SU-DHL-6 (cell line): Measurements from ENCODE around the gene CADPS.

Experiments used
- H2AFZ ChIP-seq: fragments of 200-600 bp; sonication (generic); 2 replicates; pipeline ENCODE4 v1.6.1; 2014; ENCODE audit warnings: low read depth, mild to moderate bottlenecking, moderate library complexity, mixed read lengths, antibody characterized with exemption, low read length; ENCODE audit not compliant: severe bottlenecking
- H3F3A ChIP-seq: fragments of 200-600 bp; shearing (Covaris generic); 2 replicates; pipeline ENCODE4 v1.6.0; 2016; ENCODE audit warnings: antibody characterized with exemption, mild to moderate bottlenecking; ENCODE audit not compliant: insufficient read depth
- H3K27ac ChIP-seq: fragments of 200-600 bp; sonication (generic); 2 replicates; pipeline ENCODE4 v1.5.1; 2016; ENCODE audit warnings: low read depth, mild to moderate bottlenecking, low read length, moderate library complexity, mixed read lengths
- H3K27me3 ChIP-seq: fragments of 200-600 bp; sonication (generic), shearing (Covaris generic); 2 replicates; pipeline ENCODE4 v1.6.0; 2014; ENCODE audit warnings: mild to moderate bottlenecking, low read length
- H3K36me3 ChIP-seq: fragments of 200-600 bp; sonication (generic); 2 replicates; pipeline ENCODE4 v1.6.1; 2014; ENCODE audit warnings: mild to moderate bottlenecking, low read length, mixed read lengths
- H3K4me2 ChIP-seq: fragments of 300-600, 200-600 bp; shearing (Covaris generic), sonication (generic); 2 replicates; pipeline ENCODE4 v1.6.0; 2014; ENCODE audit warnings: low read length, low read depth, mild to moderate bottlenecking; ENCODE audit not compliant: poor library complexity, severe bottlenecking
- H3K4me3 ChIP-seq: fragments of 200-600 bp; sonication (generic); 2 replicates; pipeline ENCODE4 v1.5.1; 2014; ENCODE audit warnings: antibody characterized with exemption, low read length, mild to moderate bottlenecking, mixed read lengths; ENCODE audit not compliant: insufficient read depth, poor library complexity, severe bottlenecking
- H3K79me2 ChIP-seq: fragments of 200-600 bp; sonication (generic); 2 replicates; pipeline ENCODE4 v1.6.1; 2014; ENCODE audit warnings: mild to moderate bottlenecking, low read length, moderate library complexity; ENCODE audit not compliant: insufficient read depth
- H3K9ac ChIP-seq: fragments of 200-600 bp; sonication (generic); 2 replicates; pipeline ENCODE4 v1.7.0; 2014; ENCODE audit warnings: mild to moderate bottlenecking, low read length
- H3K9me2 ChIP-seq: fragments of 200-600 bp; sonication (generic); replicated peaks from 2 replicates; pipeline ENCODE4 v1.6.1; 2014; ENCODE audit warnings: low read length; ENCODE audit not compliant: insufficient read depth
- H3K9me3 ChIP-seq: fragments of 200-600 bp; sonication (generic); 2 replicates; pipeline ENCODE4 v1.6.1; 2014; ENCODE audit warnings: low read length, mixed read lengths; ENCODE audit not compliant: insufficient read depth
- H4K20me1 ChIP-seq: fragments of 200-600 bp; sonication (generic); 2 replicates; pipeline ENCODE4 v1.6.1; 2014; ENCODE audit warnings: low read depth, mild to moderate bottlenecking, antibody characterized with exemption, low read length, moderate library complexity, mixed read lengths
- EZH2phosphoT487 ChIP-seq: fragments of 200-600 bp; sonication (generic), shearing (Covaris generic); conservative IDR thresholded peaks from 2 replicates; pipeline ENCODE4 v1.6.1; 2018; ENCODE audit warnings: mild to moderate bottlenecking, antibody characterized with exemption, low read length, moderate library complexity, mixed read lengths
- TF ChIP-seq, protein P1 (sequence below): fragments of 200-600 bp; sonication (generic); IDR thresholded peaks from one replicate; pipeline ENCODE4 v1.5.1; 2017; ENCODE audit warnings: antibody characterized with exemption, mild to moderate bottlenecking, low read length, moderate library complexity; ENCODE audit not compliant: insufficient read depth, poor library complexity, severe bottlenecking

CADPS gene

GRCh38 chr3:62805106-62805505, 70.1 kb downstream of the CADPS start:
- peak overlapping the region; percentile 56 for H3K4me2 ChIP-seq
- TF ChIP-seq EZH2phosphoT487 = no peak
- TF ChIP-seq, protein P1, sequence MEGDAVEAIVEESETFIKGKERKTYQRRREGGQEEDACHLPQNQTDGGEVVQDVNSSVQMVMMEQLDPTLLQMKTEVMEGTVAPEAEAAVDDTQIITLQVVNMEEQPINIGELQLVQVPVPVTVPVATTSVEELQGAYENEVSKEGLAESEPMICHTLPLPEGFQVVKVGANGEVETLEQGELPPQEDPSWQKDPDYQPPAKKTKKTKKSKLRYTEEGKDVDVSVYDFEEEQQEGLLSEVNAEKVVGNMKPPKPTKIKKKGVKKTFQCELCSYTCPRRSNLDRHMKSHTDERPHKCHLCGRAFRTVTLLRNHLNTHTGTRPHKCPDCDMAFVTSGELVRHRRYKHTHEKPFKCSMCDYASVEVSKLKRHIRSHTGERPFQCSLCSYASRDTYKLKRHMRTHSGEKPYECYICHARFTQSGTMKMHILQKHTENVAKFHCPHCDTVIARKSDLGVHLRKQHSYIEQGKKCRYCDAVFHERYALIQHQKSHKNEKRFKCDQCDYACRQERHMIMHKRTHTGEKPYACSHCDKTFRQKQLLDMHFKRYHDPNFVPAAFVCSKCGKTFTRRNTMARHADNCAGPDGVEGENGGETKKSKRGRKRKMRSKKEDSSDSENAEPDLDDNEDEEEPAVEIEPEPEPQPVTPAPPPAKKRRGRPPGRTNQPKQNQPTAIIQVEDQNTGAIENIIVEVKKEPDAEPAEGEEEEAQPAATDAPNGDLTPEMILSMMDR = no peak
- H3K27ac ChIP-seq = peak overlapping the region; percentile 88
- H3K4me3 ChIP-seq = no peak overlapping the region
- peak overlapping the region; percentile 55 for H3K9ac ChIP-seq
- H3K27me3 ChIP-seq = no peaks in the 10 kb centered on the region
- H3F3A ChIP-seq = peaks cover 19% of the 10 kb centered on the region
- H3K9me2 ChIP-seq = no peaks in the 10 kb centered on the region
- H3K36me3 ChIP-seq = no peaks in the 10 kb centered on the region
- no peak overlapping the region for H2AFZ ChIP-seq
- peaks cover 9% of the 10 kb centered on the region; the same call in 1 of the 2 replicates for H3K79me2 ChIP-seq
- no peaks in the 10 kb centered on the region for H4K20me1 ChIP-seq
- no peaks in the 10 kb centered on the region for H3K9me3 ChIP-seq

- H3K27ac ChIP-seq = peak overlapping the region; percentile 88
- H3K4me3 ChIP-seq = no peak overlapping the region
- H3K4me2 ChIP-seq = peak overlapping the region; percentile 56
- no peaks in the 10 kb centered on the region for H3K27me3 ChIP-seq
- TF ChIP-seq, protein P1 = peak; percentile 32
- TF ChIP-seq EZH2phosphoT487 = no peak
- no peaks in the 10 kb centered on the region for H3K9me2 ChIP-seq
- peak overlapping the region; percentile 11 for H2AFZ ChIP-seq
- no peaks in the 10 kb centered on the region for H3K9me3 ChIP-seq
- peaks cover 6% of the 10 kb centered on the region; the same call in 1 of the 2 replicates for H3K79me2 ChIP-seq
- H3K9ac ChIP-seq = peak overlapping the region; percentile 55
- peaks cover 19% of the 10 kb centered on the region for H3F3A ChIP-seq
- no peaks in the 10 kb centered on the region for H4K20me1 ChIP-seq
- H3K36me3 ChIP-seq = no peaks in the 10 kb centered on the region
Measured at GRCh38 chr3:62803276-62803675, 71.9 kb downstream of the CADPS start.

DNA sequence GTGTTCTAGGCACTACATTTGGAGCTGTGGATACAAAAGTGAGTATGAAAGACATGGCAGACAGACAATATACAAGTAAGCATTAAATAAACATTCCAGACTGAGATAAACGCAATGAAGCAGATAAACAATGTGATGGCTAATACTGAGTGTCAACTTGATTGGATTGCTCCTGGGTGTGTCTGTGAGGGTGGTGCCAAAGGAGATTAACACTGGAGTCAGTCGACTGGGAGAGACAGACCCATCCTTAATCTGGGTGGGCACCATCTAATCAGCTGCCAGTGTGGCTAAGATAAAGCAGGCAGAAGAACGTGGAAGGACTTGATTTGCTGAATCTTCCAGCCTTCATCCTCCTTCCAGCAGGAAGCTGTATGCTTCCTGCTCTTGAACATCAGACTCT, 77.2 kb downstream of the CADPS start:
- H3K27ac ChIP-seq = peak overlapping the region; percentile 88

More for the DNA sequence above, 77.2 kb downstream of the CADPS start:
- no peak overlapping the region for H3K4me3 ChIP-seq
- TF ChIP-seq, protein P1 = no peak
- TF ChIP-seq EZH2phosphoT487 = no peak
- H2AFZ ChIP-seq = no peak overlapping the region
- H3F3A ChIP-seq = peaks cover 18% of the 10 kb centered on the region
- no peaks in the 10 kb centered on the region for H3K79me2 ChIP-seq
- H3K9me3 ChIP-seq = no peaks in the 10 kb centered on the region
- H3K27me3 ChIP-seq = no peaks in the 10 kb centered on the region
- no peaks in the 10 kb centered on the region for H4K20me1 ChIP-seq
- H3K9ac ChIP-seq = no peak overlapping the region
- no peaks in the 10 kb centered on the region for H3K9me2 ChIP-seq
- no peaks in the 10 kb centered on the region; the same call in 1 of the 2 replicates for H3K36me3 ChIP-seq
- no peak overlapping the region for H3K4me2 ChIP-seq
